AG09309 (cell line): ENCODE results near the gene SPOCD1.

ENCODE experiments used
- DNase-seq: peaks from one replicate; pipeline ENCODE4 v3.0.0-alpha.2; 2010; ENCODE audit warnings: low read depth
- H3K4me3 ChIP-seq: 2 replicates; pipeline ENCODE4 v1.5.1; 2011; ENCODE audit warnings: mild to moderate bottlenecking, low read depth, low read length, moderate library complexity; ENCODE audit not compliant: control insufficient read depth
- TF ChIP-seq, protein P1 (sequence below): IDR thresholded peaks from 2 replicates; pipeline ENCODE4 v1.5.1; 2011; ENCODE audit warnings: mild to moderate bottlenecking, low read depth, low read length, inconsistent platforms; ENCODE audit not compliant: insufficient read depth, control insufficient read depth; ENCODE audit errors: missing control alignments

The SPOCD1 gene

DNA sequence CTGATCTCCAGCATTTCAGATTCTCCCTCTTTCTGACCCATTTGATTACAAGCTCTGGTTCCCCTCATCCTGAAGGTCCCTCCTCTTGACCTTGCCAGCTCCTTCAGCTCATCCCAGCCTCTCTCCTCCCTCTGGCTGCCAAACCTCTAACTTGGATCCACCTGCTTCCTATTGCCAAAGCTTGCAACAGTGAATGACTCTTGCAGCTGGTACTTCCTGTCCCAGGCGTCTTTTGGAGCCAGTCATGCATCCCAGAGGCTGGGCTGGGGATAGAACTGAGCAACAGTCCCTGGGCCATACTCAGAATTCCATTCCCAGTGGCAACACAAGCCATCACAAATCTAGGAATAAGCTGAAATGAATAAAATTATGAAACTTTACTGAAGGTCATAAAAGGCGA lies 27.7 kb upstream of the SPOCD1 start:
- no peak overlapping the region for H3K4me3 ChIP-seq
- TF ChIP-seq, protein P1, sequence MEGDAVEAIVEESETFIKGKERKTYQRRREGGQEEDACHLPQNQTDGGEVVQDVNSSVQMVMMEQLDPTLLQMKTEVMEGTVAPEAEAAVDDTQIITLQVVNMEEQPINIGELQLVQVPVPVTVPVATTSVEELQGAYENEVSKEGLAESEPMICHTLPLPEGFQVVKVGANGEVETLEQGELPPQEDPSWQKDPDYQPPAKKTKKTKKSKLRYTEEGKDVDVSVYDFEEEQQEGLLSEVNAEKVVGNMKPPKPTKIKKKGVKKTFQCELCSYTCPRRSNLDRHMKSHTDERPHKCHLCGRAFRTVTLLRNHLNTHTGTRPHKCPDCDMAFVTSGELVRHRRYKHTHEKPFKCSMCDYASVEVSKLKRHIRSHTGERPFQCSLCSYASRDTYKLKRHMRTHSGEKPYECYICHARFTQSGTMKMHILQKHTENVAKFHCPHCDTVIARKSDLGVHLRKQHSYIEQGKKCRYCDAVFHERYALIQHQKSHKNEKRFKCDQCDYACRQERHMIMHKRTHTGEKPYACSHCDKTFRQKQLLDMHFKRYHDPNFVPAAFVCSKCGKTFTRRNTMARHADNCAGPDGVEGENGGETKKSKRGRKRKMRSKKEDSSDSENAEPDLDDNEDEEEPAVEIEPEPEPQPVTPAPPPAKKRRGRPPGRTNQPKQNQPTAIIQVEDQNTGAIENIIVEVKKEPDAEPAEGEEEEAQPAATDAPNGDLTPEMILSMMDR, result no peak
- DNase-seq, result peak; percentile 93

DNA sequence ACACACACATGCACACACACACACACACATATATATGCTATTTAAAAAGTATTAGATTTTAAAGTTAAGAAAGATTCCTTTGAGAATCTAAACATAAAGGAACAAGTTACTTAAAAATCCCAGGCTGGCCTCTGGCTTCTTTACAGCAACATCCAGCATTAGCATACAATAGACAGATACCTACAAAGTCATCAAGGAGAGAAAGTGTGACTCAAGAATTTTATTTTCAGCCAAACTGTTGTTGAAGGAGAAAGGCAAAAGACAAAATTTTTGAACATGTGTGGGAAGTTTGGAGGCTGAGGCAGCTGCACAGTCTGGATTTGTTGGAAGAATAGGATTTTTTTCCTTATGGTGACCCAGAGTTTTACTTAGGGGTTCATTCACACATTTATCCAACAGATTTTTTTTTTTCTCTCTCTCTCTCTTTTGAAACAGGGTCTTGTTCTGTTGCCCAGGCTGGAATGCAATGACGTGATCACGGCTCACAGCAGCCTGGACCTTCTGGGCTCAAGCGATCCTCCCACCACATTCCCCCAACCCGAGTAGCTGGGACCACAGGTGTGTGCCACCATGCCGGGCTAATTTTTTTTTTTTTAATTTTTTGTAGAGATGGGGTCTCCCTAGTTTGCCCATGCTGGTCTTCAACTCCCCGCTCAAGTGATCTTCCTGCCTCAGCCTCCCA lies 24.0 kb upstream of the SPOCD1 start:
- no peak for DNase-seq
- TF ChIP-seq, protein P1, result no peak
- no peak overlapping the region for H3K4me3 ChIP-seq

DNA sequence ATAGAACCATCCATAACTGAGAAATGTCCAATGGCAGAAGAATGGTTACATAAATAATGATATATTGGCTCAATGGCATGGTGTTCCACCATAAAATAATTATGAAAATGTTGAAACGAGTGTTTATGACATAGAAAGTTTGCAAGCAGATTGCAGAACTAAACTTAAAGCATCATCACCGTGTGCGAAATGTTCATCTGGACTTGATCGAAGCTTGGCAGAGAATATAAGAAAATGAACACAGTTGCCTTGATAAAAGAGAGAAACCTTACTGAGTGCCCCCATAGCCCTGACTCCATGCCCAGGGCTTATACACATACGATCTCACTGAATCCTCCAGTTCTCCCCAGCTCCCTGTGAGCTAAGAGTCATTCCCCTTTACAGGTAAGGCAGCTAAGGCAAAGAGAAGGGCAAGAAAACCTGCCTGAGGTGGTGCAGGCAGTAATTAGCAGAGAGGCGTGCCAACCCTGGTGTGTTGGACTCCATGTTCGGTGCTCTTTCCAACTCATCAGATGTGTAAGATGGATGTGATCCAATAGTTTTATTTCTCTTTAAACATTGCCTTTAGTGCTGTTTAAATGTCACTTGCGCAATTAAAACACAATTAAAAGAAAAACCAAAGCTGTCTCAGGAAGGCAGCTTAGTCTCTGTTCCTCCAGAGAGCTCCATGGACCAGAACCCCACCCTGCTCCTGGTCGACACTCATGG lies 21.8 kb upstream of the SPOCD1 start:
- TF ChIP-seq, protein P1, result no peak
- DNase-seq, result no peak
- H3K4me3 ChIP-seq, result no peak overlapping the region

DNA sequence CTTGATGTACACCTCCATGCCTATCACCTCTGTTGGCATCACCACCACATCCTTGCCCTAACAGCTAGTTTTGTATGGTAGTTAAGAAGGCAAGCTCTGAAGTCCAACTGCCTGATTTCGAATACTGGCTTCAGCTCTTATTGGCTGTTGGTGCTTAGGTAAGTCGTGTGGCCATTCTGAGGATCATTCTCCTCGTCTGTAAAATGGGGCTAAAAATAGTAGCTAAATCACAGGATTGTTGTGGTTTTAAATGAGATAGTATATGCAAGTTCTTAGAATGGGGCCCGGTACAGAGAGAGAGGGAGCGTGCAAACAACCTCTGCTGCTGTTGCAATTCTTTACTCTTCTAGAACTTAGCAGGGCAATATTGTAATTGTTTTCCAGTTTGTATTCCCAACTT lies 20.8 kb upstream of the SPOCD1 start:
- no peak overlapping the region for H3K4me3 ChIP-seq
- DNase-seq, result no peak
- TF ChIP-seq, protein P1, result no peak

DNA sequence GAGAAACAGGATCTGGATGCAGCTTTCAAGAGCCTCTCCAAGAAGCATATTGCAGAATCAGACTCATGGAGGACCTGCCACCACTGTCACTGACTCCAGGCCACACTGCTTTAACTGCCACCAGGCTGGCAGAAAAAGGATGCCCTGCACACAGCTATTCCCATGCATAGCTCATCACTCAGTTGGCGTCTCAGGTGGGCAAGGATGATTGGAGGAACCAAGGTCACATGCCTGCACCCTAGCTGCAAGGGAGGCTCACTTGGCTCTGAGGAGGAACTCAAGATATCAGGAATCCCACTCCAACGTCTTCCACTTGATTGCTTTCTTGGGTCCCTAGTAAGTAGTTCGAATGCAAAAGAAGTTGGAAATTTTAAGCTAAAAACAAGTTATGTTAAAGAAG lies 19.6 kb upstream of the SPOCD1 start:
- DNase-seq, result no peak
- TF ChIP-seq, protein P1, result no peak
- no peak overlapping the region for H3K4me3 ChIP-seq

DNA sequence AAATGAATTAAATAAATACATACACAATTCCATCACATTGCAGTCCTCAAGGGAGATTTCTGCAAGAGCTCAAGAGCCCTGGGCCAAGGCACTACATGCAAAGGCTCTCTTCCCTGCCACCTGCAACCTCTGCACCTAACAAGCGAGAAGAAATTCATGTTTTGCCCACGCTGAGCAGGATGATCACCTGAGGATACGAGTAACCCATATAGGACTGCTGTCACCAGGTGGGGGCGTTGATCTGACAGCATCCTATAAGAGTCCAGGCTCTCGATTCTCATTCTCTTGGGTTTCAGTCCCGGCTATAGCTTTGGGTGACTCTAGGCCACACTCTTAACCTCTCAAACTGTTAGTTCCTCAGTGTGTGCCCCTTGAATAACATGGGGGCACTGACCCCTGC lies 18.7 kb upstream of the SPOCD1 start:
- TF ChIP-seq, protein P1, result no peak
- H3K4me3 ChIP-seq, result no peak overlapping the region
- no peak for DNase-seq
